ENCODE measurements around the gene GATA2.

- TF ChIP-seq CBX3 (IDR thresholded peaks at IDR 0.05; ENCODE audit: low read depth) (no peak), CEBPB (IDR thresholded peaks at IDR 0.05; ENCODE audit: low read depth) (no peak), POLR2AphosphoS5 (IDR thresholded peaks at IDR 0.05; ENCODE audit: low read depth, low read length) (no peak), CTCF (IDR thresholded peaks at IDR 0.05 in 2 of 3, conservative IDR thresholded peaks at IDR 0.05 in 1 of 3; ENCODE audit: borderline replicate concordance in 1 of 3, insufficient read depth in 1 of 3, low read depth in 2 of 3, low read length in 2 of 3) (no peak), YY1 (IDR thresholded peaks at IDR 0.05; ENCODE audit: extremely low read depth, insufficient replicate concordance, low read depth, low read length) (no peak), EZH2 (IDR thresholded peaks at IDR 0.05) (no peak), RAD21 (IDR thresholded peaks at IDR 0.05; ENCODE audit: low read depth) (no peak), POLR2A (IDR thresholded peaks at IDR 0.05; ENCODE audit: borderline replicate concordance, extremely low read depth, insufficient read depth, insufficient read length) (no peak)
Observed at GRCh38 chr3:128524374-128525299, 31.6 kb upstream of the GATA2 start.
